PC-3 (cell line): ENCODE measurements around the gene SSH3. TPM values are rescaled to one million over a fixed set of nuclear protein-coding genes. Genes with fewer than 3 reads are reported as not detected.

Experiments used
- ATAC-seq: fragments of 200-7000 bp; cut with Tn5 transposase; 2 replicates; pipeline ENCODE4 v1.9.1; 2020; ENCODE audit warnings: mild to moderate bottlenecking, moderate library complexity
- BruUV-seq: library from RNA; stranded (reverse); fragments of 400-500 nt; replicated peaks from 2 replicates; lab custom pipeline; 2021; lab: Mats Ljungman, UMichigan
- CTCF ChIA-PET: fragments of 300-600 bp; sonication (Branson Sonifier 250); formaldehyde crosslinking; loops from one replicate; lab custom pipeline; 2022; ENCODE audit warnings: antibody characterized with exemption; lab: Charles Lee
- POLR2A ChIA-PET: fragments of 300-600 bp; sonication (Branson Sonifier 250); formaldehyde crosslinking; loops from one replicate; lab custom pipeline; 2022; ENCODE audit warnings: antibody characterized with exemption; ENCODE audit not compliant: unreplicated experiment; lab: Charles Lee
- DNase-seq: peaks from one replicate; pipeline ENCODE4 v3.0.0-alpha.2; 2015
- H2AFZ ChIP-seq: fragments of 300-600 bp; sonication (generic); 2 replicates; pipeline ENCODE4 v1.6.0; 2016; ENCODE audit warnings: antibody characterized with exemption, low read length
- H3F3A ChIP-seq: fragments of 300-600 bp; sonication (generic); one replicate; pipeline ENCODE4 v1.6.0; 2017; ENCODE audit warnings: antibody characterized with exemption, low read length, control low read depth, mild to moderate bottlenecking; ENCODE audit not compliant: unreplicated experiment
- H3K27ac ChIP-seq: fragments of 300-600 bp; sonication (generic); 2 replicates; pipeline ENCODE4 v1.5.1; 2016; ENCODE audit warnings: mild to moderate bottlenecking, low read length
- H3K27me3 ChIP-seq: fragments of 300-600 bp; sonication (generic); 2 replicates; pipeline ENCODE4 v1.6.1; 2016; ENCODE audit warnings: low read length, mixed read lengths
- H3K36me3 ChIP-seq: fragments of 300-600 bp; sonication (generic); 2 replicates; pipeline ENCODE4 v1.6.1; 2016; ENCODE audit warnings: low read depth, mixed run types, low read length, mixed read lengths
- H3K4me1 ChIP-seq: fragments of 300-600 bp; sonication (generic); 2 replicates; pipeline ENCODE4 v1.5.1; 2016; ENCODE audit warnings: low read length; ENCODE audit not compliant: insufficient read depth
- H3K4me2 ChIP-seq: fragments of 300-600 bp; sonication (generic); 2 replicates; pipeline ENCODE4 v1.6.0; 2016; ENCODE audit warnings: low read length
- H3K4me3 ChIP-seq: fragments of 300-600 bp; sonication (generic); 2 replicates; pipeline ENCODE4 v1.5.1; 2016; ENCODE audit warnings: mild to moderate bottlenecking, low read length, mixed read lengths
- H3K79me2 ChIP-seq: fragments of 300-600 bp; sonication (generic); 2 replicates; pipeline ENCODE4 v1.6.1; 2017; ENCODE audit warnings: low read length, mixed read lengths
- H3K9ac ChIP-seq: fragments of 300-600 bp; sonication (generic); 2 replicates; pipeline ENCODE4 v1.6.0; 2016; ENCODE audit warnings: mild to moderate bottlenecking, low read length
- H3K9me2 ChIP-seq: fragments of 300-600 bp; sonication (generic); replicated peaks from 2 replicates; pipeline ENCODE4 v1.6.1; 2016; ENCODE audit warnings: mixed run types, low read length, mixed read lengths
- H3K9me3 ChIP-seq: fragments of 300-600 bp; sonication (generic); 2 replicates; pipeline ENCODE4 v1.6.1; 2016; ENCODE audit warnings: low read length, mixed read lengths
- H4K20me1 ChIP-seq: fragments of 300-600 bp; sonication (generic); 2 replicates; pipeline ENCODE4 v1.6.1; 2016; ENCODE audit warnings: low read length, mixed read lengths
- CTCF ChIP-seq: fragments of 300-600 bp; sonication (generic); conservative IDR thresholded peaks from 2 replicates; pipeline ENCODE4 v1.5.1; 2017; ENCODE audit warnings: antibody characterized with exemption, low read depth, mild to moderate bottlenecking, low read length
- EZH2 ChIP-seq: fragments of 300-600 bp; sonication (generic); IDR thresholded peaks from one replicate; pipeline ENCODE4 v1.6.1; 2017; ENCODE audit warnings: antibody characterized with exemption, mild to moderate bottlenecking, low read length; ENCODE audit not compliant: unreplicated experiment
- EZH2phosphoT487 ChIP-seq: fragments of 300-600 bp; sonication (generic); IDR thresholded peaks from 2 replicates; pipeline ENCODE4 v1.6.1; 2018; ENCODE audit warnings: mild to moderate bottlenecking, antibody characterized with exemption, low read length, borderline replicate concordance
- intact Hi-C: fragments of 100-400 bp; cut with micrococcal nuclease; formaldehyde crosslinking; loops from 2 replicates; pipeline ENCODE4 v1.9.0; 2023
- total RNA-seq: library from RNA; depleted of rRNA; stranded (reverse); fragments of >200 nt; gene quantifications from 2 replicates; pipeline ENCODE4 v1.2.3, GENCODE V29; 2014

The SSH3 gene
- total RNA-seq, 1 experiment from 2014 or later: 35.1 TPM

- peaks cover 51% of the 10 kb centered on the region for H3K36me3 ChIP-seq
- no peaks in the 10 kb centered on the region for H3K27me3 ChIP-seq
- ChIA-PET POLR2A (no interaction called here), CTCF (no interaction called here)
- H3K4me3 ChIP-seq: no peak overlapping the region
- no peak overlapping the region for H3K4me2 ChIP-seq
- intact Hi-C loops: no loop called here
- no peaks in the 10 kb centered on the region for H3F3A ChIP-seq
- H3K9me2 ChIP-seq: no peaks in the 10 kb centered on the region
- TF ChIP-seq EZH2phosphoT487 (no peak), CTCF (no peak)
- ATAC-seq (no peak), DNase-seq (no peak)
- no peaks in the 10 kb centered on the region for H3K9me3 ChIP-seq
- H4K20me1 ChIP-seq: no peaks in the 10 kb centered on the region
- H3K9ac ChIP-seq: no peak overlapping the region
- H3K27ac ChIP-seq: no peak overlapping the region
- peaks cover 9% of the 10 kb centered on the region for H3K4me1 ChIP-seq
- BruUV-seq: no TSS peak
- H2AFZ ChIP-seq: no peak overlapping the region
- H3K79me2 ChIP-seq: no peaks in the 10 kb centered on the region
These were observed 19.8 kb upstream of the SSH3 start for GRCh38 chr11:67283481-67283963.

GRCh38 chr11:67284811-67285540 lies 18.4 kb upstream of the SSH3 start:
- no peak overlapping the region for H3K4me3 ChIP-seq
- ATAC-seq (no peak), DNase-seq (no peak)
- peaks cover 41% of the 10 kb centered on the region for H3K36me3 ChIP-seq
- H3F3A ChIP-seq: no peaks in the 10 kb centered on the region
- intact Hi-C loops: no loop called here
- H3K9ac ChIP-seq: no peak overlapping the region
- H3K79me2 ChIP-seq: peaks cover 5% of the 10 kb centered on the region
- H3K27ac ChIP-seq: no peak overlapping the region
- no peak for TF ChIP-seq CTCF
- no peak for TF ChIP-seq EZH2
- no peaks in the 10 kb centered on the region for H4K20me1 ChIP-seq
- no peaks in the 10 kb centered on the region for H3K9me2 ChIP-seq
- no peak overlapping the region for H2AFZ ChIP-seq
- H3K4me2 ChIP-seq: no peak overlapping the region
- no peaks in the 10 kb centered on the region for H3K9me3 ChIP-seq
- H3K4me1 ChIP-seq: peaks cover 12% of the 10 kb centered on the region
- BruUV-seq: no TSS peak
- H3K27me3 ChIP-seq: no peaks in the 10 kb centered on the region
- CTCF ChIA-PET: interaction anchor here (0.7 kb wide), 1 partner anchor 22 kb away, joined by 4 read pairs; no protein-coding TSS in a partner anchor
- POLR2A ChIA-PET: no interaction called here
